Lower lobe of right lung (tissue), 2 donors: ENCODE data around the gene CCDC15. TPM values are rescaled to one million over a fixed set of nuclear protein-coding genes. Genes with fewer than 3 reads are reported as not detected.
A peak's percentile ranks its signal among the peaks of the same experiment; 100 is the strongest.

Source experiments
- ATAC-seq, 2 donors: fragments of 200-7000 bp; cut with Tn5 transposase; one replicate each; pipeline ENCODE4 v1.9.1; 2020 to 2022; ENCODE audit warnings: mild to moderate bottlenecking in 2 of 2, moderate library complexity in 2 of 2
- DNase-seq: peaks from one replicate; pipeline ENCODE4 v3.0.0-alpha.2; 2020
- H3K27ac ChIP-seq: fragments of 200-600 bp; one replicate; pipeline ENCODE4 v1.8.0; 2022
- H3K27me3 ChIP-seq: fragments of 200-600 bp; one replicate; pipeline ENCODE4 v1.8.0; 2022; ENCODE audit warnings: low read depth
- H3K36me3 ChIP-seq: fragments of 200-600 bp; one replicate; pipeline ENCODE4 v1.8.0; 2022; ENCODE audit warnings: mild to moderate bottlenecking
- H3K4me1 ChIP-seq: fragments of 200-600 bp; one replicate; pipeline ENCODE4 v1.8.0; 2022
- H3K4me3 ChIP-seq: fragments of 200-600 bp; one replicate; pipeline ENCODE4 v1.8.0; 2022; ENCODE audit warnings: mild to moderate bottlenecking
- H3K9me3 ChIP-seq: fragments of 200-600 bp; one replicate; pipeline ENCODE4 v1.8.0; 2022
- CTCF ChIP-seq: fragments of 200-600 bp; IDR thresholded peaks from one replicate; pipeline ENCODE4 v1.8.0; 2022; ENCODE audit warnings: antibody characterized with exemption, mild to moderate bottlenecking
- intact Hi-C: fragments of 100-400 bp; cut with DNase I; formaldehyde crosslinking; loops from one replicate; pipeline ENCODE4 v1.11.0; 2022
- total RNA-seq: library from RNA; stranded (reverse); fragmentation: NEBNext Ultra II Directional; extraction: Animal tissue kit (Norgen Biotek cat#: 25700); gene quantifications from one replicate; pipeline ENCODE4 v1.2.1, GENCODE V29; 2021
- donor health status: DM: no; HTN: yes; CAD: no; lungs with severe emphysema.

CCDC15 gene
- total RNA-seq, 1 donor from 2014 or later: 1.4 TPM

GRCh38 chr11:125056931-125057692, 103.1 kb downstream of the CCDC15 start:
- H3K27me3 ChIP-seq: no peaks in the 10 kb centered on the region
- intact Hi-C loops: no loop called here
- DNase-seq: no peak
- H3K4me3 ChIP-seq: no peak overlapping the region
- H3K27ac ChIP-seq: no peak overlapping the region
- no peak for TF ChIP-seq CTCF
- no peaks in the 10 kb centered on the region for H3K36me3 ChIP-seq
- ATAC-seq: no peak
- H3K4me1 ChIP-seq: no peaks in the 10 kb centered on the region
- no peaks in the 10 kb centered on the region for H3K9me3 ChIP-seq

- intact Hi-C loops: no loop called here
- no peak for TF ChIP-seq CTCF
- no peaks in the 10 kb centered on the region for H3K36me3 ChIP-seq
- no peaks in the 10 kb centered on the region for H3K9me3 ChIP-seq
- H3K27me3 ChIP-seq: no peaks in the 10 kb centered on the region
- H3K27ac ChIP-seq: no peak overlapping the region
- DNase-seq (no peak), ATAC-seq (no peak)
- no peak overlapping the region for H3K4me3 ChIP-seq
- no peaks in the 10 kb centered on the region for H3K4me1 ChIP-seq
Observed at GRCh38 chr11:125057693-125058016, 103.7 kb downstream of the CCDC15 start.

GRCh38 chr11:125061281-125061680, 107.3 kb downstream of the CCDC15 start:
- Histone ChIP-seq H3K4me1 (peaks cover 13% of the 10 kb centered on the region), H3K27me3 (peaks cover 7% of the 10 kb centered on the region), H3K27ac (no peak overlapping the region), H3K36me3 (no peaks in the 10 kb centered on the region), H3K9me3 (no peaks in the 10 kb centered on the region), H3K4me3 (no peak overlapping the region)
- no peak for TF ChIP-seq CTCF
- ATAC-seq: no peak
- DNase-seq: no peak
- intact Hi-C loops: no loop called here

GRCh38 chr11:125062218-125062930, 108.4 kb downstream of the CCDC15 start:
- Histone ChIP-seq H3K36me3 (no peaks in the 10 kb centered on the region), H3K27me3 (peaks cover 13% of the 10 kb centered on the region), H3K4me1 (peaks cover 13% of the 10 kb centered on the region), H3K9me3 (no peaks in the 10 kb centered on the region), H3K4me3 (peak overlapping the region; percentile 75), H3K27ac (peak overlapping the region; percentile 82)
- TF ChIP-seq CTCF: no peak
- DNase-seq: no peak
- peak; percentile 3 to 24 for ATAC-seq
- intact Hi-C loops: no loop called here

- DNase-seq (peak; percentile 84), ATAC-seq (peak; percentile 96)
- peaks cover 13% of the 10 kb centered on the region for H3K27me3 ChIP-seq
- TF ChIP-seq CTCF: peak; percentile 48
- peaks cover 13% of the 10 kb centered on the region for H3K4me1 ChIP-seq
- peak within 1 kb of the TSS; percentile 75 for H3K4me3 ChIP-seq
- intact Hi-C loops: no loop called here
- no peaks in the 10 kb centered on the region for H3K9me3 ChIP-seq
- H3K36me3 ChIP-seq: no peaks in the 10 kb centered on the region
- H3K27ac ChIP-seq: peak within 1 kb of the TSS; percentile 82
Observed at GRCh38 chr11:125062931-125063428, 109.0 kb downstream of the CCDC15 start, which contains the start of gene SLC37A2. Gene SLC37A2 (plus strand): TSS chr11:125063305. CDS start chr11:125063368, 63 bp downstream.
